Keratinocyte (primary cell): ENCODE measurements around the gene DDAH2. TPM values are rescaled to one million over a fixed set of nuclear protein-coding genes. Genes with fewer than 3 reads are reported as not detected.

Experiments used
- DNase-seq: peaks from one replicate; pipeline ENCODE4 v3.0.0-alpha.2; 2011; ENCODE audit warnings: low read depth, missing footprints, low spot score
- FAIRE-seq: peaks from 2 replicates; lab custom pipeline; 2011; peaks lifted over from hg19 to GRCh38; lab: Jason Lieb, UNC
- H2AFZ ChIP-seq: 2 replicates; pipeline ENCODE4 v1.6.0; 2012; ENCODE audit warnings: low read length, control low read depth, inconsistent platforms; ENCODE audit not compliant: control insufficient read depth
- H3K27ac ChIP-seq: 2 replicates; pipeline ENCODE4 v1.5.1; 2011; ENCODE audit warnings: low read length; ENCODE audit not compliant: control insufficient read depth, insufficient read depth
- H3K27me3 ChIP-seq: 3 replicates; pipeline ENCODE4 v1.6.0; 2011; ENCODE audit warnings: low read length; ENCODE audit not compliant: control insufficient read depth, insufficient read depth; ENCODE audit errors: extremely low read depth
- H3K36me3 ChIP-seq, 2 experiments: 2 replicates in 1 of 2; 3 replicates in 1 of 2; pipeline ENCODE4 v1.5.1; 2011; ENCODE audit warnings: low read length in 2 of 2, mild to moderate bottlenecking in 1 of 2; ENCODE audit not compliant: control insufficient read depth in 2 of 2, insufficient read depth in 2 of 2; ENCODE audit errors: extremely low read depth in 1 of 2
- H3K4me1 ChIP-seq: 3 replicates; pipeline ENCODE4 v1.5.1; 2011; ENCODE audit warnings: low read length; ENCODE audit not compliant: control insufficient read depth, insufficient read depth; ENCODE audit errors: extremely low read depth
- H3K4me2 ChIP-seq: 3 replicates; pipeline ENCODE4 v1.6.0; 2011; ENCODE audit warnings: low read depth, low read length; ENCODE audit not compliant: control insufficient read depth, insufficient read depth; ENCODE audit errors: extremely low read depth
- H3K4me3 ChIP-seq, 3 experiments: fragments of 200-600 bp in 1 of 3; sonication (generic) in 1 of 3; 2 replicates in 2 of 3; 3 replicates in 1 of 3; pipeline ENCODE4 v1.5.1; 2011 to 2016; ENCODE audit warnings: low read length in 3 of 3, mild to moderate bottlenecking in 3 of 3, control low read depth in 2 of 3, inconsistent platforms in 1 of 3, low read depth in 1 of 3, mixed read lengths in 1 of 3, mixed run types in 1 of 3, moderate library complexity in 1 of 3; ENCODE audit not compliant: control insufficient read depth in 2 of 3, insufficient read depth in 2 of 3; ENCODE audit errors: extremely low read depth in 1 of 3
- H3K79me2 ChIP-seq: 2 replicates; pipeline ENCODE4 v1.6.0; 2012; ENCODE audit warnings: low read length; ENCODE audit not compliant: control insufficient read depth, insufficient read depth
- H3K9ac ChIP-seq: 3 replicates; pipeline ENCODE4 v1.6.0; 2011; ENCODE audit warnings: low read length; ENCODE audit not compliant: control insufficient read depth, insufficient read depth; ENCODE audit errors: extremely low read depth
- H3K9me1 ChIP-seq: 3 replicates; pipeline ENCODE4 v1.6.0; 2011; ENCODE audit warnings: low read length; ENCODE audit not compliant: control insufficient read depth, insufficient read depth; ENCODE audit errors: extremely low read depth
- H3K9me3 ChIP-seq: 2 replicates; pipeline ENCODE4 v1.5.1; 2012; ENCODE audit warnings: low read depth, low read length; ENCODE audit not compliant: control insufficient read depth
- H4K20me1 ChIP-seq: 3 replicates; pipeline ENCODE4 v1.6.0; 2011; ENCODE audit warnings: low read length; ENCODE audit not compliant: control insufficient read depth, insufficient read depth; ENCODE audit errors: extremely low read depth
- CTCF ChIP-seq, 3 experiments: IDR thresholded peaks in 1 of 3; conservative IDR thresholded peaks in 1 of 3; optimal IDR thresholded peaks in 1 of 3; 2 replicates in 2 of 3; 3 replicates in 1 of 3; pipeline versions ENCODE3 to v1.5.1; 2011; ENCODE audit warnings: low read length in 3 of 3, mild to moderate bottlenecking in 3 of 3, moderate library complexity in 2 of 3, control low read depth in 1 of 3, inconsistent platforms in 1 of 3; ENCODE audit not compliant: insufficient read depth in 2 of 3; ENCODE audit errors: extremely low read depth in 1 of 3
- EZH2 ChIP-seq: IDR thresholded peaks from one replicate; pipeline ENCODE4 v1.6.1; 2012; ENCODE audit warnings: inconsistent platforms, mild to moderate bottlenecking, low read length, moderate library complexity
- dilution Hi-C: fragments of 300-500 bp; cut with MboI; formaldehyde crosslinking; loops from one replicate; pipeline ENCODE4 v1.7.0; 2020; ENCODE audit warnings: low sequenced_read_pairs; ENCODE audit not compliant: extremely low pct_ligation_motif_present
- polyA plus RNA-seq, 5 experiments: library from polyadenylated mRNA; depleted of rRNA in 3 of 5; stranded (reverse) in 3 of 5; stranded (forward) in 1 of 5; unstranded in 1 of 5; fragments of >200 nt; gene quantifications; 1 replicate in 1 of 5; 2 replicates in 3 of 5; 3 replicates in 1 of 5; pipeline versions ENCODE4 v1.2.1 to v1.2.3, GENCODE V29; 2011 to 2012; ENCODE audit warnings: missing spikeins in 2 of 5, low read depth in 1 of 5, low replicate concordance in 1 of 5

DDAH2 gene
- polyA plus RNA-seq, 1 donor (not counting 4 experiments of a cell fraction or from before 2014, with no cell fraction given): 3.0 TPM

GRCh38 chr6:31775184-31775583 lies 46.1 kb upstream of the DDAH2 start:
- Histone ChIP-seq H3K9me1 (no peaks in the 10 kb centered on the region), H3K27ac (no peak overlapping the region), H3K27me3 (no peaks in the 10 kb centered on the region), H3K9ac (no peak overlapping the region), H2AFZ (no peak overlapping the region), H4K20me1 (no peaks in the 10 kb centered on the region), H3K4me2 (no peak overlapping the region), H3K4me3 (no peak overlapping the region), H3K4me1 (peaks cover 25% of the 10 kb centered on the region), H3K79me2 (no peaks in the 10 kb centered on the region), H3K36me3 (peaks cover 12 to 15% of the 10 kb centered on the region in 2 experiments), H3K9me3 (no peaks in the 10 kb centered on the region)
- FAIRE-seq (no peak), DNase-seq (no peak)
- dilution Hi-C loops: no loop called here
- TF ChIP-seq EZH2: no peak
- no peak for TF ChIP-seq CTCF (optimal IDR thresholded peaks at IDR 0.05 in 1 of 3, IDR thresholded peaks at IDR 0.05 in 1 of 3, conservative IDR thresholded peaks at IDR 0.05 in 1 of 3; ENCODE audit: extremely low read depth in 1 of 3, insufficient read depth in 2 of 3, low read length in 3 of 3)

- no peak overlapping the region for H3K4me3 ChIP-seq
These were observed 42.9 kb upstream of the DDAH2 start for GRCh38 chr6:31771992-31772358.

More at GRCh38 chr6:31771992-31772358, 42.9 kb upstream of the DDAH2 start:
- H3K27ac ChIP-seq: no peak overlapping the region
- H4K20me1 ChIP-seq: no peaks in the 10 kb centered on the region
- dilution Hi-C loops: no loop called here
- peaks cover 2% of the 10 kb centered on the region for H3K9me1 ChIP-seq
- H3K9me3 ChIP-seq: no peaks in the 10 kb centered on the region
- H3K79me2 ChIP-seq: no peaks in the 10 kb centered on the region
- H3K4me2 ChIP-seq: no peak overlapping the region
- peaks cover 20% of the 10 kb centered on the region for H3K4me1 ChIP-seq
- no peak for TF ChIP-seq EZH2
- TF ChIP-seq CTCF (optimal IDR thresholded peaks at IDR 0.05 in 1 of 3, IDR thresholded peaks at IDR 0.05 in 1 of 3, conservative IDR thresholded peaks at IDR 0.05 in 1 of 3; ENCODE audit: extremely low read depth in 1 of 3, insufficient read depth in 2 of 3, low read length in 3 of 3): no peak
- no peak for FAIRE-seq
- no peak overlapping the region for H3K9ac ChIP-seq
- H3K36me3 ChIP-seq: no peaks in the 10 kb centered on the region
- H3K27me3 ChIP-seq: no peaks in the 10 kb centered on the region
- no peak for DNase-seq
- no peak overlapping the region for H2AFZ ChIP-seq
